DND-41 (cell line): ENCODE results near the gene SIK1.

Source experiments
- ATAC-seq: fragments of 200-7000 bp; cut with Tn5 transposase; 3 replicates; pipeline ENCODE4 v1.9.1; 2021; ENCODE audit warnings: low read depth; ENCODE audit not compliant: insufficient read depth
- DNase-seq: peaks from one replicate; pipeline ENCODE4 v3.0.0-alpha.2; 2020
- H2AFZ ChIP-seq: 2 replicates; pipeline ENCODE4 v1.6.0; 2012; ENCODE audit warnings: low read depth, low read length
- H3K27ac ChIP-seq: 2 replicates; pipeline ENCODE4 v1.5.1; 2012; ENCODE audit warnings: low read length, inconsistent platforms
- H3K27me3 ChIP-seq: fragments of 200-600 bp; sonication (generic); 2 replicates; pipeline ENCODE4 v1.6.0; 2012; ENCODE audit warnings: low read length, mild to moderate bottlenecking, inconsistent platforms; ENCODE audit not compliant: insufficient read depth, poor library complexity
- H3K36me3 ChIP-seq: 2 replicates; pipeline ENCODE4 v1.5.1; 2012; ENCODE audit warnings: low read length, inconsistent platforms; ENCODE audit not compliant: insufficient read depth
- H3K4me1 ChIP-seq: 2 replicates; pipeline ENCODE4 v1.5.1; 2012; ENCODE audit warnings: mild to moderate bottlenecking, low read length; ENCODE audit not compliant: insufficient read depth
- H3K4me2 ChIP-seq: 2 replicates; pipeline ENCODE4 v1.6.0; 2012; ENCODE audit warnings: mild to moderate bottlenecking, moderate library complexity, low read length, inconsistent platforms; ENCODE audit not compliant: insufficient read depth
- H3K4me3 ChIP-seq, 2 experiments: fragments of 200-600 bp in 1 of 2; shearing (Covaris generic) in 1 of 2; 2 replicates each; pipeline ENCODE4 v1.5.1; 2012 to 2016; ENCODE audit warnings: inconsistent platforms in 2 of 2, low read length in 2 of 2, mild to moderate bottlenecking in 2 of 2, low read depth in 1 of 2, moderate library complexity in 1 of 2
- H3K79me2 ChIP-seq: 2 replicates; pipeline ENCODE4 v1.6.0; 2012; ENCODE audit warnings: low read length, inconsistent platforms; ENCODE audit not compliant: insufficient read depth
- H3K9ac ChIP-seq: 2 replicates; pipeline ENCODE4 v1.6.0; 2012; ENCODE audit warnings: low read depth, mild to moderate bottlenecking, inconsistent platforms, low read length, moderate library complexity
- H3K9me3 ChIP-seq: 2 replicates; pipeline ENCODE4 v1.5.1; 2012; ENCODE audit warnings: low read length, moderate library complexity, mild to moderate bottlenecking, inconsistent platforms; ENCODE audit not compliant: insufficient read depth, severe bottlenecking
- H4K20me1 ChIP-seq: 2 replicates; pipeline ENCODE4 v1.6.0; 2012; ENCODE audit warnings: low read length; ENCODE audit not compliant: insufficient read depth
- CTCF ChIP-seq: IDR thresholded peaks from 2 replicates; pipeline ENCODE4 v1.5.1; 2012; ENCODE audit warnings: borderline replicate concordance, low read length, moderate library complexity, mild to moderate bottlenecking; ENCODE audit not compliant: poor library complexity, severe bottlenecking; ENCODE audit errors: extremely low read depth
- EZH2 ChIP-seq: IDR thresholded peaks from 3 replicates; pipeline ENCODE4 v1.6.1; 2012; ENCODE audit warnings: borderline replicate concordance, low read depth, mild to moderate bottlenecking, moderate library complexity, low read length, inconsistent platforms; ENCODE audit not compliant: severe bottlenecking

SIK1 gene

GRCh38 chr21:43369596-43370090 lies 57.3 kb downstream of the SIK1 start:
- Histone ChIP-seq H3K9me3 (no peaks in the 10 kb centered on the region), H2AFZ (no peak overlapping the region), H3K27ac (no peak overlapping the region), H3K4me2 (no peak overlapping the region), H4K20me1 (peaks cover 2% of the 10 kb centered on the region; the same call in 1 of the 2 replicates), H3K79me2 (no peaks in the 10 kb centered on the region), H3K27me3 (no peaks in the 10 kb centered on the region), H3K4me1 (no peaks in the 10 kb centered on the region), H3K4me3 (no peak overlapping the region), H3K36me3 (no peaks in the 10 kb centered on the region), H3K9ac (no peak overlapping the region)
- no peak for DNase-seq
- TF ChIP-seq EZH2 (no peak), CTCF (no peak)
- no peak for ATAC-seq

- Histone ChIP-seq H3K4me3 (no peak overlapping the region), H3K4me1 (peaks cover under 1% of the 10 kb centered on the region), H3K9me3 (no peaks in the 10 kb centered on the region), H3K9ac (no peak overlapping the region), H3K27ac (no peak overlapping the region), H3K27me3 (no peaks in the 10 kb centered on the region), H4K20me1 (peaks cover 2% of the 10 kb centered on the region; the same call in 1 of the 2 replicates), H3K36me3 (no peaks in the 10 kb centered on the region), H2AFZ (no peak overlapping the region), H3K4me2 (no peak overlapping the region), H3K79me2 (no peaks in the 10 kb centered on the region)
- DNase-seq: no peak
- no peak for TF ChIP-seq EZH2
- TF ChIP-seq CTCF: no peak
- ATAC-seq: no peak
These were observed 57.8 kb downstream of the SIK1 start for GRCh38 chr21:43369124-43369523.

GRCh38 chr21:43368685-43369084 lies 58.2 kb downstream of the SIK1 start:
- DNase-seq (no peak), ATAC-seq (no peak)
- Histone ChIP-seq H2AFZ (no peak overlapping the region), H3K9me3 (no peaks in the 10 kb centered on the region), H3K27ac (no peak overlapping the region), H3K36me3 (no peaks in the 10 kb centered on the region), H4K20me1 (peaks cover 2% of the 10 kb centered on the region; the same call in 1 of the 2 replicates), H3K9ac (no peak overlapping the region), H3K79me2 (no peaks in the 10 kb centered on the region), H3K27me3 (no peaks in the 10 kb centered on the region), H3K4me2 (no peak overlapping the region), H3K4me3 (no peak overlapping the region), H3K4me1 (peaks cover 5% of the 10 kb centered on the region)
- no peak for TF ChIP-seq EZH2
- TF ChIP-seq CTCF: no peak

GRCh38 chr21:43367859-43368258 lies 59.1 kb downstream of the SIK1 start:
- H2AFZ ChIP-seq: no peak overlapping the region
- no peak overlapping the region for H3K4me2 ChIP-seq
- H3K9ac ChIP-seq: no peak overlapping the region
- H3K27me3 ChIP-seq: no peaks in the 10 kb centered on the region
- peaks cover 13% of the 10 kb centered on the region for H3K4me1 ChIP-seq
- H3K27ac ChIP-seq: no peak overlapping the region
- peaks cover 2% of the 10 kb centered on the region; the same call in 1 of the 2 replicates for H4K20me1 ChIP-seq
- H3K79me2 ChIP-seq: no peaks in the 10 kb centered on the region
- DNase-seq (no peak), ATAC-seq (no peak)
- no peaks in the 10 kb centered on the region for H3K36me3 ChIP-seq
- no peaks in the 10 kb centered on the region for H3K9me3 ChIP-seq
- H3K4me3 ChIP-seq: no peak overlapping the region
- TF ChIP-seq EZH2 (no peak), CTCF (no peak)
